Keratinocyte (primary cell): Measurements from ENCODE around the gene DELE1.

Source experiments
- CTCF ChIP-seq, 3 experiments: IDR thresholded peaks in 1 of 3; conservative IDR thresholded peaks in 1 of 3; optimal IDR thresholded peaks in 1 of 3; 2 replicates in 2 of 3; 3 replicates in 1 of 3; pipeline versions ENCODE3 to v1.5.1; 2011; ENCODE audit warnings: low read length in 3 of 3, mild to moderate bottlenecking in 3 of 3, moderate library complexity in 2 of 3, control low read depth in 1 of 3, inconsistent platforms in 1 of 3; ENCODE audit not compliant: insufficient read depth in 2 of 3; ENCODE audit errors: extremely low read depth in 1 of 3
- EZH2 ChIP-seq: IDR thresholded peaks from one replicate; pipeline ENCODE4 v1.6.1; 2012; ENCODE audit warnings: inconsistent platforms, mild to moderate bottlenecking, low read length, moderate library complexity

GRCh38 chr5:141881886-141882285, 41.8 kb upstream of the DELE1 start:
- TF ChIP-seq CTCF (optimal IDR thresholded peaks at IDR 0.05 in 1 of 3, IDR thresholded peaks at IDR 0.05 in 1 of 3, conservative IDR thresholded peaks at IDR 0.05 in 1 of 3; ENCODE audit: extremely low read depth in 1 of 3, insufficient read depth in 2 of 3, low read length in 3 of 3), result no peak
- no peak for TF ChIP-seq EZH2
